Muscle of arm (tissue), 12 donors: Measurements from ENCODE around the gene MYO18B. TPM values are rescaled to one million over a fixed set of nuclear protein-coding genes. Genes with fewer than 3 reads are reported as not detected.

ENCODE experiments used
- DNase-seq: peaks from one replicate; pipeline ENCODE4 v3.0.0-alpha.2; 2013
- polyA plus RNA-seq, 12 donors: library from polyadenylated mRNA; unstranded; fragments of 120-200 nt; gene quantifications; one replicate each; pipeline ENCODE4 v1.2.1, GENCODE V29; 2013; ENCODE audit not compliant: insufficient read length in 12 of 12

The MYO18B gene
- polyA plus RNA-seq, 12 donors = 26.6 to 139 (median 64.0) TPM

GRCh38 chr22:25712661-25713400 is 29.2 kb upstream of the MYO18B start:
- DNase-seq = no peak

- DNase-seq = no peak
Observed at GRCh38 chr22:25714070-25714469, 27.9 kb upstream of the MYO18B start.

- no peak for DNase-seq
Observed at GRCh38 chr22:25714739-25715138, 27.2 kb upstream of the MYO18B start.

- DNase-seq = no peak
Observed at GRCh38 chr22:25716637-25717036, 25.4 kb upstream of the MYO18B start.

- DNase-seq = no peak
Observed at GRCh38 chr22:25718135-25718840, 23.7 kb upstream of the MYO18B start.

GRCh38 chr22:25722223-25722622 is 19.8 kb upstream of the MYO18B start:
- no peak for DNase-seq

- no peak for DNase-seq
Observed at GRCh38 chr22:25722626-25723025, 19.4 kb upstream of the MYO18B start.

- DNase-seq = no peak
Observed at GRCh38 chr22:25726241-25726640, 15.7 kb upstream of the MYO18B start.

- no peak for DNase-seq
Observed at GRCh38 chr22:25728071-25728470, 13.9 kb upstream of the MYO18B start.

- no peak for DNase-seq
Observed at GRCh38 chr22:25729016-25729995, 12.7 kb upstream of the MYO18B start.

GRCh38 chr22:25735650-25736049 is 6.3 kb upstream of the MYO18B start:
- no peak for DNase-seq

- no peak for DNase-seq
Observed at GRCh38 chr22:25736378-25737011, 5.5 kb upstream of the MYO18B start.

- DNase-seq = no peak
Observed at GRCh38 chr22:25739659-25740344, 2.2 kb upstream of the MYO18B start.

GRCh38 chr22:25742918-25743708 is 1.1 kb downstream of the MYO18B start:
- no peak for DNase-seq

- DNase-seq = no peak
Observed at GRCh38 chr22:25744694-25745093, 2.7 kb downstream of the MYO18B start.

GRCh38 chr22:25745341-25746011 is 3.5 kb downstream of the MYO18B start:
- no peak for DNase-seq

GRCh38 chr22:25746012-25746373 is 4.0 kb downstream of the MYO18B start:
- DNase-seq = no peak

- no peak for DNase-seq
Observed at GRCh38 chr22:25747245-25747944, 5.4 kb downstream of the MYO18B start.

GRCh38 chr22:25748140-25748539 is 6.2 kb downstream of the MYO18B start:
- DNase-seq = no peak
